CD4-positive, alpha-beta T cell treated with Interleukin-17A for 4 hours (primary cell): ENCODE results near the gene SRR.
"Not testable (repeated sequence)": the region's sequence is repeated elsewhere in the genome, so short reads cannot be mapped to it uniquely, and the experiment has no call there.

Experiments
- DNase-seq: peaks from one replicate; pipeline ENCODE4 v3.0.0-alpha.2; 2020; ENCODE audit warnings: mixed read lengths

SRR gene, protein sequence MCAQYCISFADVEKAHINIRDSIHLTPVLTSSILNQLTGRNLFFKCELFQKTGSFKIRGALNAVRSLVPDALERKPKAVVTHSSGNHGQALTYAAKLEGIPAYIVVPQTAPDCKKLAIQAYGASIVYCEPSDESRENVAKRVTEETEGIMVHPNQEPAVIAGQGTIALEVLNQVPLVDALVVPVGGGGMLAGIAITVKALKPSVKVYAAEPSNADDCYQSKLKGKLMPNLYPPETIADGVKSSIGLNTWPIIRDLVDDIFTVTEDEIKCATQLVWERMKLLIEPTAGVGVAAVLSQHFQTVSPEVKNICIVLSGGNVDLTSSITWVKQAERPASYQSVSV

DNA sequence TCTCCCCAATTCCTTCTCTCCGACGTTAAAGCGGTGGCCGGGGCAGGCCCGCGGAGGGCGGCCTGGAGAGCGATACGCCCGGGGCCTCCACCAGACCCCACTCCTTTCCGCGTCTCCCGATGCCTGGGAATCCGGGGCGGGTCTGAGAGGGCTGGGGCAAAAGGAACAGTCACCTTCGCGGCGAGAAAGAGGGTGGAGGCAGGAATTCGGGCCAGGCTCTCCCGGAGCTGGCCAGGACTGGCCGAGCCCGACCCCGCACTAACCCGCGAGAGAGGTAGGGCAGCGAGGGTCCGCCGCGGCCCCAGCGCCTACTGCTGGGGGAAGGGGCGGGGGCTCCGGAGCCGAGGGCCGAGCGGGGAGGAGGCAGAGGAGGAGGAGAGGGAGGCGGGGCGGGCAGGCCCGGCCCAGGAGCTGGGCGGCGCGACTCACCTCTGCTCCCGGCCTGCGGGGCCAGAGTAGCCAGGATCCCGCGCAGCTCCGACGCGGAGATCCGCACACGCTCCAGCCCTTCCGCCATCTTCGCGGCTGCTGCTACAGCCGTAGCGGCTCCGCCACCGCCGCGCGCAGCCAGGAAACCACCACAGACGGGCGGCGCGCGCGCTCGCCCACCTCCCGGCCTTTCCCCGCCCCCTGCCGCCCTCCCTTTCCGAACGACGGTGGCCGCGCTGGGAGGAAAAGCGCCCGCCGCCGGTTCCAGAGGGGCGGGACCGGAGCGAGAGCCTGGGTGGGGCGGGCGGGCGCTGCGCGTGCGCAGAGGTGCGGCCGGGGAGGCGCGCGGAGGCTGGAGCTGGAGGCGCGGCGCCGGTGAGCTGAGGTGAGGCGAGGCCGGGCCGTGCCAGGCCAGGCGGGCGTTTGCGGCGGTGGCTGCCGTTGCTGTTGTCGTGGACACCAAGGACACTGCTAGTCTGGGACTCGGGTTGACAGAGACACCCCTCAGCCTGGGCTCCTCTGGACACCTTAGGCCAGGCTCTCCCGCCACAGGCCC is at the start of gene SRR, which contains the start of gene SMG6:
TSS of gene SRR (plus strand) at position 747 of the 985 bp plus-strand sequence. CDS start 11,611 bp downstream, outside the sequence.
TSS of gene SMG6 (minus strand) at position 582 of the 985 bp plus-strand sequence. CDS start at position 517, 65 bp downstream.
- DNase-seq: peak; percentile 97

DNA sequence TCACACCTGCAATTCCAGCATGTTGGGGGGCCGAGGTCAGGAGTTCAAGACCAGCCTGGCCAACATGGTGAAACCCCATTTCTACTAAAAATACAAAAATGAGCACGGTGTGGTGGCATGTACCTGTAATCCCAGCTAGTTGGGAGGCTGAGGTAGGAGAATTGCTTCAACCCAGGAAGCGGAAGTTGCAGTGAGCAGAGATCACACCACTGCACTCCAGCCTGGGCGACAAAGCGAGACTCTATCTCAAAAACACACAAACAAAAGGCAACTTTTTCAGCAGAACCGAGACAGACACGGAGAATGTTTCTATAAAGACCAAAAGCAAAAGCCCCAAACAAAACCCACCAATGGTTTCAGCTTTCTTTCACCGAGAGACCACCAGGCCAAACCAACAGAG is 44.9 kb upstream of the SRR start:
- DNase-seq: peak; percentile 13

DNA sequence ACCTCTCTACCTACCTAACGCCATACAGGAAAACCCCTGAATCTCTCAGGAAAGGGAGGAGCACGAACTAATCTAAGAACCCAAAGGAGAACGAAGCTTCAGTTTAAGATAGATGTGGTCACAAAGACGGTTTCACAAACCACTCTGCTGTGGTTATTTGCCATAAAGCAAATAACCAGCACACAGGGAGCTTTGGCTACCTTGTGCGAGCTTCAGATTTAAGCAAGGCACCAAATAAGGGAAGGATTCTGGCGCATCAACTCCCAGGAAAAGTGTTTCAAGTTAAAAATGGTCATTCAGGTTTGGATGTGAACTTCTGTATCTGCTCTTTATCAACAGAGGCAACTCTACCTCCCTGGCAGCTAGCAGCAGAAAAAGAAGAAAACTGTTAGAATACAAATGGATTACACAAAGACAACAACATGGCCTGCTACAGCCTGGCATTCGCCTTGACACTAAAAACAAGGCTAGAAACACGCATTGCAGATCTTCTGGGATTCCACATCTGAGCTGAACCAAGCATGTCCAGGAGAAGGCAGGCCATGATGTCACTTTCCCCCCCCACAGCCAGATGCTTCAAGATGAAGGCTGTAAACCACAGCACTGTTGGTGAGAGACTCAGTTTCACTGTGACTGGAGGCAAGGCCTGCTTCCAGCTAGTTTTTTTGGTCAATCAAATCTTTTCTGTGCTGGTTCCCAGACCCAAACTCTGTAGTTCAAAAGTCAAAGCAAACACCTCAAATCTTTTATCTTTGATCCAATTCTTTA is 43.8 kb upstream of the SRR start:
- DNase-seq: peak; percentile 77

DNA sequence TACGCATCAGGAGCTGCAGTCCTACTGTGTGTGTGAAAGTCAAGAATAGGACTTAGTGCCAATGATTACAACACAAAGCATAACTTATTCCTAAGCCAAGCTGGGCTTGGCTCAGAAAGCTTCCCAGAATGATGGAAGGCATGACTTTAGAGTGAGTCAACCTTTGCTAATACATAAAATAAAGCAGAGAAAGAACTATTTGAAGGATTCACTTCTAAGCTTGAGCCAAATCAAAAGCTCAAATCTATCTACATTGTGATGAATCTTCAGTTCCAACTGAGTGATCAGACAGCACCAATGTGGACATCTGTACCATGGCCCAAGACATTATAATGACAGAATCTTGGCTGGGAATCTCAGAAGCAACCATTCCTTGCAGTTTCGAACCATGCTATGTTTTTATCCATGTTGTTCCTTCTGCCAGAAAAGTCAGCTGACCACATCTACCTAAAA is 41.6 kb upstream of the SRR start:
- DNase-seq: no peak

DNA sequence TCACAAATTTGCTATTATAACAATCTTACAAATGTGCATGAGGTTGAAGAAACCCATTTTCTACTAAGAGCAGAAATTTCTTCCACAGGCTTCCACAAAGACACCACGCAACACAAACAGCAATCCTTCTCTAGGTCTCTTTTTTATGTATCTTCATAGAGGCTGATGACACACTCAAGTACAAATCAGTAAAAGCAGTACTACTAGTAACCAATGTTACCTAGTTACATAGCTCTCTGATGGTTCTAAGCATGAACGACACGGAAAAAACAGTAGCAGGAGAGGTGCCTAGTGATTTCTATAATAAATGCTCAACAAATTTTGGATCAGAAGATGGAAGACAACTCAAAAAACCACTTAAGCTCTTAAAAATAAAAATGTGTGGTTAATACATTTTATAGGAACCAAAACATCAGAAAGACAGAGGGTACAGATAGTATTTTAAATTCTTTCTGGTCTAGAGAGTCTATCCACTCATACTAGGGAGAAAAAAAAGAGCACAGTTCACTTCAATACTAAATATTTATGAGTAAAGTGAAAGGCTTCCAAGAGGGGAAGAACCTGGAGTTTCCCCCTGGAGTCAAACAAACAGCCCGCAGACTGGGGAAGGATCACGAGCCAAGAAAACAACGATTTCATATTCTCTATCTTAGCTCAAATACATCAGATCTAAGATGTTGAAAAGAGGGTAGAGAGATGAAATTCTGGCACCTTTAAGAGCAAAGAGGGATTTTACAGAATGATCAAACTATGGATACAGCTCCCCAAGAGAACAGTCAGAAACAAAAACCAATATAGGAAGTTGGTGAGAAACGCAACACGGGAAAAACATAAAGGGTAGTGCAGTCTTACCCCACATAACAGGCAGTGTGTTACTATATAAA is 40.3 kb upstream of the SRR start:
- no peak for DNase-seq

DNA sequence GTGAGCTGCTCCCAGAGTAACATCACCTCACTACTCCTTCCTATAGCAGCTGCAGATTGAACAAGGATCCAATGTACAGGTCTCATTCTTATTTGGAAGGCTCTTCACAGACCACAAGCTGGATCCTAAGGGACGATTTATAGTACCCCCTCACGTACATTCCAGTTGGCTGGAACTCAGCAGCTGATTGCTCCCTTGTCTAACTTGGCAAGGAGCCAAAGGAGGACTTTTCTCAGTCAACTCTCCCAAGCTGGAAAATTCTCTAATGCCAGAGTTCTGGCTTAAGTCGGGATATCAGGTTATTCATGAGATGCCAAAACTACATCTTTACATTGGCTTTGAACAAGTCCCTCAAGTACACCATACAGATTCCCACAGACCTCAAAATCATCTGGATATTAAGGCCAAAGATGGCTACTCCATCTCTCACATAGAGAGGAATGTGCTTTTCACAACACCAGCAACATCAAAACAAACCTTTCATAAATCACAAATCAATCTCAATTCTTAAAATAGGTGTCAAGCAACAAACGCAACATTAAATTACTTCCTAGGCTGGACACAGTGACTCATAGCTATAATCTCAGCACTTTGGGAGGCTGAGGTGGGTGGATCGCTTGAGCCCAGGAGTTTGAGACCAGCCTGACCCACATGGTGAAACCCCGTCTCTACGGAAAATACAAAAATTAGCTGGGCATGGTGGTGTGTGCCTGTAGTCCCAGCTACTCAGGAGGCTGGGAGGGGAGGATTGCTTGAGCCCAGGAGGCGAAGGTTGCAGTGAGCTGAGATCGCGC is 39.5 kb upstream of the SRR start:
- no peak for DNase-seq

DNA sequence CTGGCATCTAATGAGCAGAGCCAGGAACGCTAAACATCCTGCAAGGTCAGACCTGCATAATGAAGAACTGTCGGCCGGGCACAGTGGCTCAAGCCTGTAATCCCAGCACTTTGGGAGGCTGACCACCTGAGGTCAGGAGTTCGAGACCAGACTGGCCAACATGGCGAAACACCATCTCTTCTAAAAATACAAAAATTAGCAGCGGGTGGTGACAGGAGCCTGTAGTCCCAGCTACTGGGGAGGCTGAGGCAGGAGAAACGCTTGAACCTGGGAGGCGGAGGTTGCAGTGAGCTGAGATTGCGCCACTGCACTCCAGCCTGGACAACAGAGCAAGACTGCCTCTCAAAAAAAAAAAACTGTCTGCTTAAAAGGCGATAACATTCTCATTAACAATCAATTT is 38.6 kb upstream of the SRR start:
- DNase-seq: not testable (repeated sequence)

DNA sequence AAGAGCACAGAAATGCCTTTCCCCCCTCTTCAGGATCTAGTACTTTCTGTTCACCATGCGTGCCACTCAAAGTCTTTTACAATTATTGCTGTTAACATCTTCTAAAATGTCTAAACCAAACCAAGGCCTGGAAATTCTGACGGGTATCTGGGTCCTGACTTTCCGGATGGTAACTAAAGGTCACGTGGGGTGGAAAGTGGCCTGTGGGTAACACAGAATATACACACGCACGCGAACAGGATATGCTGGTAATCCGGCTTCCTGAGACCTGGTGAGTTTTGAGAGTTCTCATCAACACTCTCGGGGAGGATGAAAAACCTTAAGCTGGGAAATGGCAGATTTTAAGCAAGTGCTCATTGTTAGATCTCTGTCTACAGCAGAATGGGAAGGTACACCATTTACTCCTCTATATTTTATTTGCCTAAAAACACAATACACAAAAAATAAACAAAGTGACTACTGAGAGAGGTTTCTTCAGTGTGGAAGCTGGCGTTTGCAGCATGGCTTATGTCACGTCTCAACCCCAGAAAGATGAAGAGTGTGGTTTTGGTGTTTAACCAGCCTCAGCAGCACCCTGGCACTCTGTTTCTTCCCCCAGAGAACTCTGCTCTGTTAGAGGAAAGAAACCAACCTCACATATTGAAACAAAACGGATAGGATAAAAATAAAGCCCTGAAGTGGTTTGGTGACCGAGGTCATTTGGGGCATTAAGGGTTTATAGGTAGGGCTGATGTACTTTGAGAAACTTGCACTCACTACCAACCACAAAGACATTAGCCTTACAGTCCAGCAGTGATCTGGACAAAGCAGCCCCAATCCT is 37.5 kb upstream of the SRR start:
- peak; percentile 85 for DNase-seq

DNA sequence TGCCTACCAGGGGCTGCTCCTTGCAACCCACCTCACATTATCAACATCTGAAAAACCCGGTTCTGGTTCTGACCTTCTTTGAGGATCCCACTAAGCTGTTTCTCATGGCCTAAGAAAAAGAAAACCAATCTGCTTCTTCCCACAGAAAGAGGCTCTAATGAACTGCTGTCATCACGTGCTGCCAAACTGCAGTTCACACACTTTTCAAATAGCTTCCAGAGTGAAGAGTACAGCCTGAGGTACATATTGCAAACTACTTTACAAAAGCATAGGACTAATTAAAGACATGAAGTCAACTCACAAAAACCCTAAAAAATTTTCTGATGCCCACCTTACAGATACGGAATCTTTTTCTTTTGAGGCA is 36.9 kb upstream of the SRR start:
- peak; percentile 28 for DNase-seq

DNA sequence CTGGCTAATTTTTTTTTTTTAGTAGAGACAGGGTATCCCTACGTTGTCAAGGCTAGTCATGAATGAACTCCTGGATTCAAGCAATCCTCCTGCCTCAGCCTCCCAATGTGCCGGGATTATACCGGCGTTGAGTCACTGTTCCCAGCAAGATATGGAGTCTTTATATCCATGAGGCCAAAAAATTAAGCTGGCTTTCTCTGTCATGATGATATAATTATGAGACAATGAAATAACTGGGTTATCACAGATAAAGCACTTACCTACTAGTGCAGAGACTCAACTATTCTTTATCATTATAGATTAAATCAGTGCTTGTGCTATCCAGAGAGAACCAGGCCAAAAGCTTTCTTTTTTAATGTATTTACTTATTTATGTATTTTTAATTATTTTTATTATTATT is 36.4 kb upstream of the SRR start:
- DNase-seq: no peak

DNA sequence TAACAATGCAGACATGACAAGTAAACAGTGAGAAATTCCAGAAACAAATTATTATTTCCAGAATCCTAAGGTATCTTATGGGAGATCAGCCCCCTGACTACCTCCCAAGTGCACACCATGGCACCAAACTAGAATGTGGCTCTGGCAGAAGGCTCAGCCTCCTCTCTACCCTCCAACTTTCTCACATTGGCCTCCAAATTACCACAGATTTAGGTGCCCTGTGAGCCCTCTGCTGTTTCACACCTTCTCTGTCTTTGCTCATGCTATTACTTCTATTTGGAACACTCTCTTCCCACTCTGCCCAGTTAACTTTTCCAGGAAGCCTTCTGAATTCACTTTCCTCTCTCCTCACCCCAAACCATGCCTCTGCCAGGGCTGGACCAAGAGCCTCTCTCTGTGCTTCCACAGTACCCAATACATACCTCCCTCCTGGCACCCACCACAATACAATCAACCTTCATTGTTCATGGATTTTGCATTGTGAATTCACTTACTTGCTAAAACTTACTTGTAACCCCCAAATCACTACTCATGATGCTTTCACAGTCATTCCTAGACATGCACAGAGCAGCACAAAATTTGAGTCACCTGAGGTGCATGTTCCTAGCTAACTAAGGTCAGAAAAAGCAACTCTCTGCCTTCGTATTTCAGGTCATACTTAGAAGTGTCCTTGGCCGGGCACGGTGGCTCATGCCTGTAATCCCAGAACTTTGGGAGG is 31.6 kb upstream of the SRR start:
- no peak for DNase-seq

DNA sequence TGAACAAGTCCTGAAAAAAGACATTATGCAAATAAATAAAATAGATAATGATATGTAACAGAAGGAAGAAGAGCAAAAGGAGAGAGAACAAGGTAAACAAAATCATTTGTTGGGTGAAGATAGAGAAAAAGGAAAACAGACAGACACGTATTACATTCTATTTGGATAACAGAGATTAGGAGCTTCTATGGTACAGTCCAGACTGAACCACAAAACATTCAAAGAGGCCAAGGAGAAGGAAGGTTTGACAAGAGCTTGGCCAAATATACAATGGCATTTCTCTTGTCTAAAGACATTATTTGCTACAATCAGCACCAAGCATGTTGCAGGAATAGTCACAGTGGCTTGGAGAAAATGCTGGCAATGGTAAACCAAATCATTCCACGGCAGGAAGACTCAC is 29.3 kb upstream of the SRR start:
- no peak for DNase-seq

DNA sequence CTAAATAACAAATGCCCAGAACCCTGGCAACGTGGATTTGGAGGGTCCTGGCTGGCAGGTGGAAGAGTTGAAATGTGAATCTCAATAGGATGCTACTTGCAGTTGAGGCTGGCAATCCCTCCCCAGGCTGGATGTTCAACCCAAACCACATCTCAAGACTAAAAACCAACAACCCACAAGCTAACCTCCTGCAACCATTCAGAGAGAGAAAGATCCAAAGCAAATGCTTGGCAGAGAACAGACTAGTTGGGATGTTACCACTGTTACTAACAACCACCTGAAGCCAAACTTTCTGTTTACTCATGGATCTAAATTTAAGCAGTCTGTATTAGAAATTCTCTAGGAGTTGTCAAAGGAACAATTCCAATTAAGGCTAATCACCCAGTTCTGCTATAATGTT is 28.0 kb upstream of the SRR start:
- peak; percentile 34 for DNase-seq

DNA sequence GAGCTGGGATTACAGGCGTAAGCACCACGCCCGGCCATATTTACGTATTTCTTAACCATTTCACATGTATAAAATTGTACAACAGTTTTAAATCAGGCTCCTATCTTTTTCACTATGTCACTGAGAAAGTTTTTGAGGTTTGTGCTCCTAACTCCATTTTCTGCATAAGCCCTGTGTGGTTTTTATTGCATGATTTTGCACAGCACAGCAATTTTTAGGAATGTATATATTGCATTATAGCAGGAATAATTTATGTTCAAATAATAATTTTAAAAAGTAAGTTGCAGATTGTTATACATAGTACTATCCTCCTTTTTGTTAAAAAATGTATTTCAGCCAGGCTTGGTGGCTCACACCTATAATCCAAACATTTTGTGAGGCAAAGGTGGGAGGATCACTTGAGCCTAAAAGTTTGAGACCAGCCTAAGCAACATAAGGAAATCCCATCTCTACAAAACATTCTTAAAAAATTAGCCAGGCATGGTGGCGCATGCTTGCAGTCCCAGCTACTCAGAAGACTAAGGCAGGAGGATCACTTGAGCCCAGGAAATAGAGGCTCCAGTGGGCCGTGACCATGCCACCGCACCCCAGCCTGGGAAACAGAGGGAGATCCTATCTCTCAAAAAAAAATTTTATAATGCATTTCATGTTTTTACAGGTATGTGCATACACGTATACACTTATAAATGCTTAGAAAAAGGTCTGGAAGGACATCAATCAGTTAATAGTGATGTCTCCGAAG is 26.1 kb upstream of the SRR start:
- DNase-seq: no peak

DNA sequence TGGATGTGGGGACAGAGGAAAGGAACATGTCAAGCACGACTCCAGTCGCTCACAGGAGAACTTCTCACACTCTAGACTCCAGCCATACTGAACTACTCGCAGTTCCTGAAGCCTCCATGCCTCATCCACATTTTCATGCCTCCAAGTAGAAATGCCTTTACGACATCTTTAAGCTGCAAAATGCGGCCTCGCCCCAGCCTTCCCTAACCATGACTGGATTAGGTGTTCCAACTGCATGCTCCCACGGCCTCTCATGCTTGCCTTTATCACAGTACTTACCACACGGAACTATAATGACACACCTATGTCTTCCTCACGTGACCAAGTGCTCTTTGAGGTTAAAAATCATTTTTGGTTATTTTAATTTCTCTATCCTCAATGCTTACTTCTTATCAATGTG is 24.0 kb upstream of the SRR start:
- no peak for DNase-seq

DNA sequence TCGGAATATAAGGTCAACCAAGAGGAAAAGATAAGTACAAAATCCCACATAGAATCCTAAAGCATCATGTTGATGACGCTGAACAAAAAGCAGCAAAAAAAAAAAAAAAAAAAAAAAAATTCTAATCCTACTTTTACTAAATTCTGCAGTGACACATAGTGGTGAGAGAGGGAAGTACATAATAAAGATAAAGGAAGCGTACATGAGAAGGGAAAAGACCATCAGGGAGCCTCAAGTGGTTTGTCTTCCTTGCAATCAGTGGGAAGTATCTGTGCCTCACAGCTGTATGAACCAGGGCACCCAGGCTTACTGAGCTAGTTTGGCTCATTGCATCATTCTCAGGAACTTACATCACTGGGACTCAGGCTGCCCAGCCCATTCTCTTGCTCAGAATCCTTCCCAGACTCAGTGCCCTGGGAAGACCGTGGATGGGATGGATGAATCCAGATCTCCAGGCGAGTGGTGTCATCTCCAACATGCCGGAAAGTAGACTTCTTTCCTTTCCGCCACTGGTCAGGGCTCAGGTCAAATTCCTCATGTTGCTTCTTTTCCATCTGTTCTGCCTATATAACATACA is 21.4 kb upstream of the SRR start:
- DNase-seq: no peak

DNA sequence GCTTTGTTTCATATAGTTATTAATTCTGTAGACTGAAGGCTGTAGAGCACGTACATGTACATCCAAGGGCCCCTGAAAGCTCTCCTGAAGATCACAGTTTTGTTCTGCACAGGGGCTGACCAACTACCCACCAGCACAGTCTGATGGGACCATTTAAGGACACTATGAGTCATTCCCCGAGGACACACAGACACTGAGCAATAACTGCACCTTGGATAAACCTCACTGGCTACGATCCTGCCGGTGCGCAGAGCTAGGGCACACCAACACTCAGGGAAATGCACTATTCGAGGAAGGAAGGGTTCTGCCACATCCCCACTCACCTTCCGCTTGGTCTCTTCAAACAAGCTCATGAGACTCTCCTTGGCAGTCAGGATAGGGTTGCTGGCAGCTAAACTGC is 20.4 kb upstream of the SRR start:
- no peak for DNase-seq

DNA sequence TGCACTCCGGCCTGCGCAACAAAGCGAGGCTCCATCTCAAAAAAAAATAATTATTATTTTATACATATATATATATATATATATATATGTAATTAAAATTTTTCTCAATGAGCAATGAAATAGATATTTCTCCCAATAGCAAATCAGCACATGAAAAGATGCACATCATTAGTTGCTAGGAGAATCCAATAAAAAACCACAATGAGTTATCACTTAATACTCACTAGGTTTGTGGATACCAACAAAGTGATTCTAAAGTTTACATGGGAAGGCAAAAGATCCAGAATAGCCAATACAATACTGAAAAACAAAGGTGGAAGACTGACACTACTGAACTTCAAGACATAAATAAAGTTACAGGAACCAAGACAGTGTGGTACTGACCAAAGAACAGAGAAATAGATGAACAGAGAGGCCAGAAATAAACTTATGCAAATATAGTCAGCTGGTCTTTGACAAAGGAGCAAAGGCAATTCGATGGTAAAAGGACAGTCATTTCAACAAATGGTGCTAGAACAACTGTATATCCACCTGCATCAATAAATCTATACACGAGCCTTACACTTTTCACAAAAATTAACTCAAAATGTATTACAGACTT is 13.8 kb upstream of the SRR start:
- no peak for DNase-seq
